NCI-H2081 treated with DMSO at 0.1 percent for 48 hours (cell line): ENCODE data around the gene VHLL.
A peak's percentile ranks its signal among the peaks of the same experiment; 100 is the strongest.

Experiments
- DNase-seq: peaks from one replicate; lab custom pipeline; 2025; lab: John Stamatoyannopoulos, UW

VHLL gene

DNA sequence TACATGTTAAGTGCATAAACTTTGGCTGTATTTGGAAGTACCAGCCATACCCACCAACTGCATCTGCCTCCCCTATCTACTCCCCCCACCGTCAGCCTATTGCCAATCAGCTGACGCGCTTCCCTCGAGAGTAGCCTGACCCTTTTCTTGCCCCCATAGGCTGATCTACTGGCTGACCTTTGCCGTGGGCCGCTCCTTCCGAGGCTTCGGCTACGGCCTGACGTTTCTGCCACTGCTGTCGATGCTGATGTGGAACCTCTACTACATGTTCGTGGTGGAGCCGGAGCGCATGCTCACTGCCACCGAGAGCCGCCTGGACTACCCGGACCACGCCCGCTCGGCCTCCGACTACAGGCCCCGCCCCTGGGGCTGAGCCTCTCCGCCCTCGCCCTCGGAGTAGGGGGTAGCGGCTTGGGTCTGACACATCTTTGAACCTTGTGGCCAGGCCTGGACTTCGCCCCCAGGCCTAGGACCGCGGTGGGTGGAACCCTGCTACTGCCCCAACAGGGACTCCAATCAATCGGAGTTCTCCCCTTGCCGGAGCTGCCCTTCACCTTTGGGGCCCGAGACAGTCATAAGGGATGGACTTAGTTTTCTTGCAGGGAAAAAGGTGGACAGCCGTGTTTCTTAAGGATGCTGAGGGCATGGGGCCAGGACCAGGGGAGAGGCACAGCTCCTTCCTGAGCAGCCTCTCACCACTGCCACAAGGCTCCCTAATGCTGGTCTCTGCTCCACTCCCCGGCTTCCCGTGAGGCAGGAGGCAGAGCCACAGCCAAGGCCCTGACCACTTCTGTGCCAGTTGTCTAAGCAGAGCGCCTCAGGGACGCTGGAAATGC, 7.7 kb downstream of the VHLL start:
- DNase-seq, result no peak

DNA sequence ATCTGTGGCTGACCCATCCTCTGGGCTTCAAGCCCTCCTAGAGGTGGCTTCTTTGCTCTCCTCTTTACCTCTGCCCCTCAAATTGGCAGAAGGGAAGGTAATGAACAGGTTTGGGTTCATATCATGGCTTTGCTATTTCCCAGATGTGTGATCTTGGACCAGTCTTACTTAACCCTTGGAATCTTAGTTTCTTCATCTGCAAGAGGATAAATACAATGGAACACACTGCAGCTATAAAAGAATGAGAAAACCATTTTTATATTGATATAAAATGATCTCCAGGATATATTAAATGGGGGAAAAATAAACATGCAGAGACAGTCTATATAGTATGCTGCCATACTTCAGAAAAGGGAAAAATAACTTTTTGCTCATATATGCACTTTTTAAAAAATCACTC, 9.2 kb downstream of the VHLL start:
- no peak for DNase-seq

DNA sequence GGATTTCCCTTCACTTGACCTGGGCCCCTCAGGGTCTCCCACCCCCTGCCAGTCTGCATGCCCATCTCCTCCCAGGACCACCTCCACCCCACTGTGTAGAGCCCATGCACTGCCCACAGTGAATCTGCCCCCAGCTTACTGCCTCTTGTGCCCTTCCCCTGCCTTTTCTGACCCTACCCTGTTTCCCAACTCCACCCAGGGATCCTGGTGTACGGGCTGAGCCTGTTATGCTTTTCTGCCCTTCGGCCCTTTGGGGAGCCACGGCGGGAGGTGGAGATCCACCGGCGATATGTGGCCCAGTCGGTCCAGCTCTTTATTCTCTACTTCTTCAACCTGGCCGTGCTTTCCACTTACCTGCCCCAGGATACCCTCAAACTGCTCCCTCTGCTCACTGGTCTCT, 13.0 kb downstream of the VHLL start:
- DNase-seq, result no peak

DNA sequence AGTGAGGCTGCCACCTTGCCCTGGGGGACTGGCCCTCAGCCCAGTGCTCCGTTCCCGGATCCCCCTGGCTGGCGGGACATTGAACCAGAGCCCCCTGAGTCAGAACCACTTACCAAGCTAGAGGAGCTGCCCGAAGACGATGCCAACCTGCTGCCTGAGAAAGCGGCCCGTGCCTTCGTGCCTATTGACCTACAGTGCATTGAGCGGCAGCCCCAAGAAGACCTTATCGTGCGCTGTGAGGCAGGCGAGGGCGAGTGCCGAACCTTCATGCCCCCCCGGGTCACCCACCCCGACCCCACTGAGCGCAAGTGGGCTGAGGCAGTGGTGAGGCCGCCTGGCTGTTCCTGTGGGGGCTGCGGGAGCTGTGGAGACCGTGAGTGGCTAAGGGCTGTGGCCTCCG, 13.7 kb downstream of the VHLL start:
- no peak for DNase-seq

DNA sequence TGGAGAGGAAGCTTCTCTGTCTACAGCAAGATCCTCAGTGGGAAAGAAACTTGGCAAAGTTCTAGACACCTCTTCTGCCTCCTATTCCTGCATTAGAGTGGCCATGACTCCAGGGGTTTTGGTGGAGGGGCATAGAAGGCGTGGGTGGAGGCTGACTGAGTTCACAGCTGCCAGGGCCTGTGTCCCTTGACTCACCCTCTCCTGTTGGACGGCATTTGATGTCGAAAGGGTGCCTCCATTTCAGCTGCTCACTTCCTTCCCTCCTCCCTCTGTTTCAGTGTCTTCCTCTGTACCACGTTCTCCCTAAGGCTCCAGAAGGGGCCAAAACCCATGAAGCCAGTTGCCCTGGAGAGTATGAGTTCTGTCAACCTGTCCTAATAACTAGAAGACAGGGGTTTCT, 14.3 kb downstream of the VHLL start:
- DNase-seq, result no peak

DNA sequence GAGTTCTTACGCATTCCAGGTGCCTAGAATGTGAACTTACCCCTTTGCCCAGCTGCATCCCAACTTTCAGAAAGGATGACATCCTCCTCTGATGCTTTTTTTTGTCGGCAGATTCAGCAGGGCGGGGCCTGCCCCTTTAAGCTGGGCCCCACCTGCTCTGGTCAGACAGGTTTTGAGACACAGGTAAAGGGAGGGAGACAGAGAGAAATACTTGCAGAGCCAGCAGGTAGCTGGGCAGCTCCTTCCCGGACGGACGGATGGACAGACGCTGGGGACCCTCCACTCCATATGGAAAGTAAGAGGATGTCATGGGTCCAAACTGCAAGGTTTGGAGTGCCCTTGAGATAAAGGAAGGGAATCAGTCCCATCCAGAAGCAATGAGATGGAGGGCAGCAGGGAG, 15.0 kb downstream of the VHLL start, which contains the start of gene TMEM79:
Gene TMEM79, plus strand, starts transcription at position 214 of the 400 bp plus-strand sequence. CDS start 902 bp downstream, outside the sequence.
- no peak for DNase-seq

DNA sequence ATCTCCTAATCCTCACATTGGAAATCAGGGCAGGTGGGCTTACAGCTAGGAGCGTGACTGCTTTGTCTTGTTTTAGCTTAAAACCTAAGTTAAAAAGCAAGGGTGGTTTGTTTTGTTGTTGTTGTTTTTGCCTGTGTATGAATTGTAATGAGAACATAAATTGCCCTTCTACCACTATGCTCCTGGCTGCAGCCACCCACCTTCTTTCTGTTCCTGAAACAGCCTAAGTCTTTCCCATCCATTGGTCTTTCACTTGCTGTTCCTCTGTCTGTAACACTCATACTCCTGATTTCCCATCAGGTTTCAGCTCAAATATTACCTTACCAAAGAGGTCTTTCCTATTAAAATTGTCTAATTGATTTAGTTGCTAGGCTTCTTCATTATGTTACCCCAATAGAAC, 15.6 kb downstream of the VHLL start:
- no peak for DNase-seq

DNA sequence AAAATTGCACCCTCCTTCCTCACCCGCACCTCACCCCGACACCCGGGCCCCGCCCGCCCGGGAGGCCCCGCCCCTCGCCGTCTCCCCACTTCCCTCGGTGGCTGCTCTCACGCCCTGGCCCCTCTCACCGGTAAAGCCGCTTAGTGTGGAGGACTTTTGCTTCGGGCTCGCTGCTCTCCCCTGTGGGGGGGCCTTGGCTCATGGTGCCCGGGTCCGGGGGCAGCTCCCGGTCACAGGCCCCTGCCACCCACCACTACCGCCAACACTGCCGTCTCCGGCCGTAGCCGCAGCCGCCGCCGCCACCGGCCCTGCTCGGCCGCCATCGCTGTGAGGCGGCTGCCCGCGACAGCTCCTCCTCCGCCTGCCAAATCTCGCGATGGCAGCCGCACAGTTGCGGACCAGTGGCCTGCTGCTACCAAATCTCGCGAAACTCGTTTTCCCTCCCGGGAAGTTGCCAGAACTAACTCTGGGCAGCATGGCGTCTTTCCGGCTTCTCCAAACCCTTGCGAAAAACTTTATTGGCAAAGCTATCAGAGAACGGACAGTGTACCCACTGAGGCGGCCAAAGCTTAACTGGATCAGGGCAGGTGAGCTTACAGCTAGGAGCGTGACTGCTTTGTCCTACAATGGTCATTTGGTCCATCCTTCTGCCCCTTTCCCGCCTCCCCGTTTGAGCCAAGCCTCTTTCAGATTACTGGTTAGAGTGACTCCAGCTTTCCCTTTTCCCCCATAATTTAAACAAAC, 16.5 kb downstream of the VHLL start, which contains the start of gene SMG5:
Gene SMG5, minus strand, starts transcription at position 347 of the 744 bp plus-strand sequence. Its CDS starts 145 bp downstream, at position 202.
- DNase-seq, result peak; percentile 98

DNA sequence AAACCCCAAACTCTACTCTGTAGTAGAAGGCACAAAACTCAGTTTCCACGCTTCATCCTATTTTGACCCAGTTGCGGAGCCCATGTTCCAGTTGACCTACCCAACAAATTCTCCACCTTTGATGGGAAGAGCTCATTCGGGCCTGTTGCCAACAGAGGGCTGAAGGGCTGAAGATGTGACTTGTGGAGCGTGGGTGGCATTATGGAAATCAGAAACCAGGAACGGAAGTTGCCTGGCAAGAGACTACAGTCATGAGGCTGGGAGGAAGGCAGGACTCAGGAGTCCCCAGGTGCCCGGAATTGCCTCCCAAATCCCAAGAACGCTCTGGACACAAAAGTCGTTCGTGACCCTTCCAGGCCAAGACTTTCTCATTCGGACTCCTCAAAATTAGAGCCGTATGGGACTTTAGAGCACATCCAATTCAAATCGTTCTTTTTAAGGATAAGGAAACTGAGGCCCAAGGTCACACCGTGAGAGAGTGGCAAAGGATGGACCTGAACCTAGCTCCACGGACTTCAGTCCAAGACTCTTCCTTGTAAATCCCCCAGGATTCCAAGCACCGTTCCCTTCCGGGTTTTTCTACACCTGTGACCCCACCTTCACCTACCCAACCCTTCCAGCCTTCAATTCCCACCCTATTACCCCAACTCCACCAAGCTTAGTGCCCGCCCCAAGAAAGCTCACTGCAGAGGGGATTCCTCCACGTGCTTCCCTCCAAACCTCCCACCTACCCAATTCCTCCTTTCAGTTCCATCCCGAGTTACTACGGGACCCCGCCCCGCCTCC, 17.2 kb downstream of the VHLL start:
- DNase-seq, result no peak

DNA sequence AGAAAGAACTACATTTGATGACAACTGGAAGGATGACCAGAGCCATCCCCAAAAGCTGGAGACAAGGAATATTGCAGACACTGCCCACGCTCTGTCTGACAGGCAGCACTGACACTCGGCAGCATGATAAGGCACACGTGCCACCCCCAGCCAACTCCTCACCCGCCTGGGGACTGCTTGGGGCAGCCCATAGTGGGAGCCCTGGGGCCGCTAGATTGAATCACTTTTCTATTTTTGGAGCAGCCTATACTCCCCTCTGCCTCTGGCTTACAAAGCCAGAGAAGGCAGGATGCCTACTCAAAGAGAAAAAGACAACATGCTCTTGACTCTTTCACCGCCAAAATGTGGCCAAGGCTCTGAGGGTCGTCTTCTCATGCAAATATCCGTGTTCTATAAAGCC, 17.8 kb downstream of the VHLL start:
- DNase-seq, result no peak

DNA sequence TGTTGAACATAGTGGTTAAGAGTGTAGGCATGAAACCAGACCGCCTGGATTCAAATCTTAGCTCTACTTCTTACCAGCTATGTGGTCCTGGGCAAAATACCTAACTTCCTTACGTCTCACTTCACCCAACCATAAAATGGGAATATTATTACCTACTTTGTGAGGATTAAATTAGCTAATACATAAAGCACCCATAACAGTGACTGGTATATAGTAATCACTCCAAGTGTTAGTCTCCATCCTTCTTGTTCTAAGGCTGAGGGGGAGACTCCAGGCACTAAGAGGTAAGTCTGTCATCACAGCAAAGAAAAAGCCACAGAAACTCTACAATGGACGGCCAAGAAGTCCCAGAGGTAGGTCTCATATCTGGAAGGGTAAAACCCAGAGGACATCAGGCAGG, 19.3 kb downstream of the VHLL start:
- no peak for DNase-seq

DNA sequence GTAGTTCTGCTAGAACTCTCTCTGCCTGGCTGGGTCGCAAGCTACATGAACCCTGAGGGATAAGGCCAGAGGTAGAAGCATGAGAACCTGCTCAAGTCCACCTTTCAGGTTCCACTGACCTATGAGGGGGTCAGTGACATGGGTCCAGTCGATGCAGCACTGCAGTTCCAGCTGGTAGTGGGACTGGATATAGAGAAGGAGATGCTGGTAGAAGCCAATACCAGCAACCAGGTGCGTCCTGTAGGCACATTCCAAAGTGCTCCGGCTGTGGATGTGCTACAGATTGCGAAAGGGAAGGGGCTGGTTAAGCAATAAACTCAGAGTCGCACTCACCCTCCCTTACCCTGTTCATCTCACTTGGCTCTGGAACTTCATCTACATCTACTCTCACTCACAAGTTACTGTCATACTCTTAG, 22.1 kb downstream of the VHLL start:
- DNase-seq, result no peak

DNA sequence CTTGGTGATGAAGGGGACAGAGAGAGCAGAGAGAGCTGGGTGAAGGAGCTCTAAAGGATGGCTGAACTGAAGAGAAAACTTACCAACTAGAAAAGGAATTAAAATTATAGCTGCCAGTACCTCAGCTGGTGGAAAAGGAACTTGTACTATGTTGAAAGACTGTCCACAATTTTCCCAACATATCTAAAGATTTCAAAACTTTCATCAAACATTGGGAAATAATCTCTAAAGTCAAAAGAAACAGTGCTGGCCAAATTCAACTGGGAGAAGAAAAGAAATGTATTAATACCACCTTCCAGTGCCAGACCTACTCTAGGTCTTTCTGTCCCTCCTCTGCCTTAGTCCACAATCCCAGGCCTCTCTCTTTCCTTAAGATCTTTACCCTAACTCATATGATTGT, 22.6 kb downstream of the VHLL start:
- no peak for DNase-seq

DNA sequence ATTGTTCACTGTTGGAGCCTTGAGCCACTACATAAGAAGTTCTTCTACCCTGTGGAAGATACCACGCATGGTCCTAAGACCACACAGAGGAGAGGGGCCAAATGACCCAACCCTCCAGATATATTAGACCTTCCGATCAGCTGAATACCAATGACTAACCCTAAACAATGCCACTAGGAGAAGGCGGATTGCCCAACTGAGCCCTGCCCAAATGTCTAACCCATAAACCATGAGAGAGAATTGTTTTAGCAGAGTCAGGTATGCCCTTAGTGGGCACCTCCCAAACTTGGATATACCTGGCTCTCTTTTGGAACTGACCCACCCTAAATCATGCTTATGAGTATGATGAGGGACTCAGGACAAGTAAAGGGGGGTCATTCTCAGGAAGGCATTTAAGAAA, 28.8 kb downstream of the VHLL start:
- no peak for DNase-seq

DNA sequence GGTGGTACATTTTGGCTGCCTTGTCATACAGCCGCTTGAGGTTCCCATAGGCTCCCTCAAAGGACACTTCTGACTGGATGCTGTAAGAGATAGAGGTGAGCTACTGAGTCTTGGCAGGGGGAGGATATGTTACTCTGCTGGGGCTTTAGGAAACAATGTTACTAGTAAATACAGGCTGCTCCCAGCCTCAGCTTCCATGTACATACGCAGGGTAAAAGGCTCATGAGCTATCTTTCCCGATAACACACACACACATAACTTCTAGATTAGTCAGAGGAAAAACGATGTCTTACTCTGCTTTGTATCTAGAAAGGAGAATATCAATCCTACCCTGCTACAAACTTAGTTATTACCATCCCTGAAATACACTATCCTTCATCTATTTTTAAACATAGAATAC, 30.8 kb downstream of the VHLL start:
- no peak for DNase-seq

DNA sequence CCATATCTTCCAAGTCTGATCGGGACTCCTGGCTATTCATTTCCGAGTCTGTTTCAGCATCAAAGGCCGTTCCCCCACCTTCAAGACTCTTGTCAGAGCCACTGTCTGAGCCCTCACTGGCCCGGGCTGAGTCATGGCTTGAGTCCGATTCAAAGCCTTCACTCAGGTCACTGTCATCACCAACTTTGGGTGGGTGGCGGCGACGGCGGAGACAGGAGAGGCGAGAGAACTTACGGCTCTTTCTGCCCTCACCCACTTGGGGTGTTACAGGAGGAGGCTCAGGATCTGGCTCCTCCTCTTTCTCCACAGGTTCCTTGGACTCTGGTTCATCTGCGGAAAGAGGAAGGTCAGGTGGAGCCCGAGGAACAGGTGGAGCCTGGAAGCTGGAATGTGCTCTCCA, 33.1 kb downstream of the VHLL start:
- no peak for DNase-seq

DNA sequence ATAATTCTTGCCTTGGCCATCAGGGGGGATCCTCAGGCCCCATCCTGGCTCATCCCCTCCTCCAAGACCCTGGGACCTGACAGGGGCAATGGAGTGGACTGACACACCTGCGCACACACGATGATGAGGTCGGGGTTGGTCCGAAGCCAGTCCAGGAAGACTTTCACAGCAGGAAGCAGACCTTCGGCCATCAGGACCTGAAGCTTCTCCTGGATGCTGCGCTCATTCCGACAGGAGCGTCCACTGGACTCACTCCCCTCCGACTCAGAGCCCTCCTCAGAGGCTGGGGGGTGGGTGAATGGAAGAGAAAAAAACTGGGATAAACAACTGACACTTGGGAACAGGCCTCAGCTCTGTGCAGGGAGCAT, 35.8 kb downstream of the VHLL start:
- no peak for DNase-seq

DNA sequence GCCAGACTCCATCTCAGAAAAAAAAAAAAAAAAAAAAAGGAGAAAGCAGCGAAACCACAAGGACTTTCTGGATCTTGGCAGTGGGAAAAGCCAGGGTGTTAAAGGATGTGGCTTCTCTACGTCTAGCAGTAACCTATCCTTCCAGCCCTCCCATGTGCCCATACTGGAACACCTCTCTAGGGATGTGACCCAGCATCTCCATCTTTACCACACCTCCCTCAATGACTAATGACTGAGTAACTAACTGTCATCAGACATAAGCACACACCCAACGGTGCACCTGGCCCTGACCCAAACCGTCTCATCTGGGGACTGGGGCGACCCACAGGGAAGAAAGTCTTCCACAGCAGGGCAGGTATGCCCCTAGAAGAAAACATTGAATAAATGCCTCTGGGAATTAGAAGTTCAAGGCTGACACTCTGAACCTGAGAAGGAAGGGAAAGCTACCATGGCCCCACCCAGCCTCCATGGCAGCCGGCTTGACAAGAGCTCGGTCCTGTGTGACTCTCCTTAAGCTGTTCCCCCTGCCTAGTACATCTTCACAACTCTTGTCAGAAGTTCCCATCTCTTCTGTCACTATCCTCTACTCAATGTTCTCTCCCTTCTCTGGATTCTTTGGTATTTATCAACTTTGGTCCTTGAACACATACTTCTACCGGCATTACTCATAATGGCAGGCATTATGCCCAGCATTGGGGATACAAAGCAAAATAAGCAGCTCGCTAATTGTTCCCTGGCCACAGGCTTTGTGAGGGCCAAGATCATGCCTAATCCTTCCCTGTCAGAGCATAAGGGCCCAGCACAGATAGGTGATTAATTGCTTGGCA, 36.4 kb downstream of the VHLL start:
- DNase-seq, result no peak

DNA sequence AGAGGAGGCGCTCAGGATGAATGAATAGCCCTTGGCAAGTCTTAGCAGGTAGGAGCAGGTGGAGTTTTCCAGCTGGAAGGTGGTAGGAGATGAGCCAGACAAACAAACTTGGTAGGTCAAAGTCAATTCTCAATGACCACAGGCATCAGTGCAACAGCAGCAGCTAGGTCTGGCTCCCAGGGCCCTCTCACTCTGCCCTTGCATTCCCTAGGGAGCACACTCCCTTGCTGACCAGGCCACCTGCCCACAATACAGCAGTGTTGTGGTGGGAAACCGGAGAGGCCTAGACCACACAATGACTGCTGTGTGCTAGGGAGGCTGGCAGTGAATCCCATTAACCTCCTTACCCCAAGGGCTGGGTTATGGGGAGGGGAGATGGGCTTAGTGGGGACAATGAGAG, 38.2 kb downstream of the VHLL start:
- no peak for DNase-seq

DNA sequence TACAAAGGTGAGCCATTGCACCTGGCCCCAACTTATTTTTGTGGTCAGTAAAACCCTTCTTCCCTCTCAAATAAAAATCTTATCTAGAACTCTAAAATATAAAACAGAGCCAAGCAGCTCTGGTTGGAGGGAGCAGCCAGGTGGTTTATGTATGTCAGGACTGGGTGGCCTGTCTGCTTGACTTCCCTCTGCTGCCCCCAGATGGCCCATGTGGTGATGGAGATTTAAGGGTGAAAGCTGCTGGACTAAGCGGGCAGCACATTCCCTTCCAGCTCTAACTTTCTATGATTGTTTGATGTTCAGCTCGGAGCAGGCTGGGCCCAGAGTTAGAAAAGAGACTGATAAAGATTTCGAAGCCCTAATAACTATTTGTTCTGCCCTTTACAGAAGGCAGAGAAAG, 39.3 kb downstream of the VHLL start:
- no peak for DNase-seq

DNA sequence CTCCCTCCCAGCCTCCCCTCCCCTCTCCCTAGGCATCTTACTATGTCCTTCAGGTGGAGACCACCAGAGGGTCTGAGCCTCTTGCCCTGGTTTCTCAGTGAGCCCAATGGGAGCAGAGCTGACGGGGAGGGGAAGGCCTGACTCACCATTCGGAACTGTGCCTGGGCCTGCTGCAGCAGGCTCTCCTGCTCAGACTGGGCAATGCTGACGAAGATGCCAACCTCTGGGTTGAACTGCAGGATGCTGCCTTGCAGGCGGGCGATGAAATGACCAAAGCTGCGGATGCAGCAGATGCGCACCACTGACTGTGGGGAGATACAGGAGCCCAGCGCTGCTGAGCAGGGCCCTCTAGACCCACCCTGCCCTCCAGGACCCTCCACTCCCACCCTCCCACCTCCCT, 40.2 kb downstream of the VHLL start:
- no peak for DNase-seq

DNA sequence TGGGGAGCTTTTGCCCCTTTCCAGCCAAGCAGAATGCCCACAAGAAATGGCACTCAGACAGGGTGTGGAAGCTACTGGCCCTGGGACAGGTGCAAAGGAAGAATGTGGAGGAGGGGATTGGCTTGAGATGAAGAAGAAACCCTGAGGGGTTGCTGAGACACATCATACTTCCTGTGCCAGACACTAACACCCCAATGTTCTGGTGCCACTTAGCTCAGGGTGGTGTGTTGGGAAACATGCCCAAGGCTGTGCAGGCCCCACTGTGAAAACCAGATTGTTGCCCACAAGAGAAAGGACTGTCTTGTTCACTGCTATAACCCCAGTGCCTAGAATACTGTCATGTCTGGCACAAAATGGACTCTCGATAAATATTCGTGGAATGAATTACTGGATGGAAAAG, 41.4 kb downstream of the VHLL start:
- DNase-seq, result no peak
